ENCODE results near the gene SMURF2. TPM values are rescaled to one million over a fixed set of nuclear protein-coding genes. Genes with fewer than 3 reads are reported as not detected.

Gene SMURF2
- total and polyA plus RNA-seq, 2 of the 4 experiments (the other 2 are of a cell fraction), result 131 to 774 TPM

- no peak overlapping the region for H2BK5ac ChIP-seq (ENCODE audit: low read depth, low read length, poor library complexity, severe bottlenecking)
- no peaks in the 10 kb centered on the region for H3K27me3 ChIP-seq (ENCODE audit: control insufficient read depth, insufficient read depth, low read length)
- no peak overlapping the region for H3K56ac ChIP-seq (ENCODE audit: extremely low read depth, insufficient read depth, low read length)
- H2BK20ac ChIP-seq (ENCODE audit: low read depth, low read length), result no peak overlapping the region
- TF ChIP-seq, protein P1, sequence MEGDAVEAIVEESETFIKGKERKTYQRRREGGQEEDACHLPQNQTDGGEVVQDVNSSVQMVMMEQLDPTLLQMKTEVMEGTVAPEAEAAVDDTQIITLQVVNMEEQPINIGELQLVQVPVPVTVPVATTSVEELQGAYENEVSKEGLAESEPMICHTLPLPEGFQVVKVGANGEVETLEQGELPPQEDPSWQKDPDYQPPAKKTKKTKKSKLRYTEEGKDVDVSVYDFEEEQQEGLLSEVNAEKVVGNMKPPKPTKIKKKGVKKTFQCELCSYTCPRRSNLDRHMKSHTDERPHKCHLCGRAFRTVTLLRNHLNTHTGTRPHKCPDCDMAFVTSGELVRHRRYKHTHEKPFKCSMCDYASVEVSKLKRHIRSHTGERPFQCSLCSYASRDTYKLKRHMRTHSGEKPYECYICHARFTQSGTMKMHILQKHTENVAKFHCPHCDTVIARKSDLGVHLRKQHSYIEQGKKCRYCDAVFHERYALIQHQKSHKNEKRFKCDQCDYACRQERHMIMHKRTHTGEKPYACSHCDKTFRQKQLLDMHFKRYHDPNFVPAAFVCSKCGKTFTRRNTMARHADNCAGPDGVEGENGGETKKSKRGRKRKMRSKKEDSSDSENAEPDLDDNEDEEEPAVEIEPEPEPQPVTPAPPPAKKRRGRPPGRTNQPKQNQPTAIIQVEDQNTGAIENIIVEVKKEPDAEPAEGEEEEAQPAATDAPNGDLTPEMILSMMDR (conservative IDR thresholded peaks at IDR 0.05; ENCODE audit: low read depth, low read length), result no peak
- TF ChIP-seq POLR2A (IDR thresholded peaks at IDR 0.05; ENCODE audit: low read depth, low read length), result no peak
- TF ChIP-seq FOS (IDR thresholded peaks at IDR 0.05; ENCODE audit: low read depth, low read length), result no peak
- TF ChIP-seq NFE2L2 (IDR thresholded peaks at IDR 0.05; ENCODE audit: low read depth, low read length), result no peak
- TF ChIP-seq RFX5 (IDR thresholded peaks at IDR 0.05; ENCODE audit: low read depth, low read length), result no peak
- TF ChIP-seq, protein P2, sequence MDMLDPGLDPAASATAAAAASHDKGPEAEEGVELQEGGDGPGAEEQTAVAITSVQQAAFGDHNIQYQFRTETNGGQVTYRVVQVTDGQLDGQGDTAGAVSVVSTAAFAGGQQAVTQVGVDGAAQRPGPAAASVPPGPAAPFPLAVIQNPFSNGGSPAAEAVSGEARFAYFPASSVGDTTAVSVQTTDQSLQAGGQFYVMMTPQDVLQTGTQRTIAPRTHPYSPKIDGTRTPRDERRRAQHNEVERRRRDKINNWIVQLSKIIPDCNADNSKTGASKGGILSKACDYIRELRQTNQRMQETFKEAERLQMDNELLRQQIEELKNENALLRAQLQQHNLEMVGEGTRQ (IDR thresholded peaks at IDR 0.05; ENCODE audit: low read depth, low read length), result no peak
- TF ChIP-seq SMC3 (IDR thresholded peaks at IDR 0.05; ENCODE audit: low read depth, low read length), result no peak
- no peak for TF ChIP-seq CHD1 (IDR thresholded peaks at IDR 0.05; ENCODE audit: low read depth, low read length)
- no peak for TF ChIP-seq CEBPB (IDR thresholded peaks at IDR 0.05; ENCODE audit: low read depth, low read length)
- no peak for TF ChIP-seq MAZ (IDR thresholded peaks at IDR 0.05; ENCODE audit: borderline replicate concordance, low read depth, low read length)
- H2BK120ac ChIP-seq (ENCODE audit: low read depth, low read length), result no peak overlapping the region
- no peak overlapping the region for H2AK5ac ChIP-seq (ENCODE audit: low read depth, low read length)
- no peaks in the 10 kb centered on the region for H3K9me3 ChIP-seq (ENCODE audit: control insufficient read depth, insufficient read depth, low read length)
- 0 out of 2 replicates have a peak, but pooled peaks cover 6% of the 10 kb centered on the region for H3K9me1 ChIP-seq (ENCODE audit: insufficient read depth, low read length)
- POLR2A ChIA-PET (ENCODE audit: unreplicated experiment), result no interaction called here
- ATAC-seq (ENCODE audit: low read depth) (no peak), DNase-seq (no peak)
- H3K4me3 ChIP-seq (ENCODE audit: insufficient read depth, low read depth, low read length), result no peak overlapping the region
- H3K36me3 ChIP-seq (ENCODE audit: control insufficient read depth, insufficient read depth, low read length), result peaks cover 53% of the 10 kb centered on the region
- no peak overlapping the region for H3K18ac ChIP-seq (ENCODE audit: low read depth, low read length)
- H3K9ac ChIP-seq (ENCODE audit: low read depth, low read length), result no peak overlapping the region
- no peak overlapping the region for H4K8ac ChIP-seq (ENCODE audit: low read depth in 2 of 2, low read length in 2 of 2)
- dilution Hi-C loops (cut with HindIII; ENCODE audit: low sequenced_read_pairs, unreplicated experiment), result no loop called here
- CTCF ChIA-PET, result no interaction called here
- H3K79me1 ChIP-seq (ENCODE audit: low read depth in 1 of 2, low read length in 2 of 2), result peaks cover 41 to 52% of the 10 kb centered on the region in 2 experiments
- intact Hi-C loops (cut with micrococcal nuclease), result no loop called here
- no peak overlapping the region for H3K23ac ChIP-seq (ENCODE audit: low read depth, low read length)
- no CpG with 5 or more reads among the region's 5 CpGs for WGBS, 2 experiments (ENCODE audit: extremely low coverage in 2 of 2, insufficient read length in 1 of 2)
- in situ Hi-C loops (cut with MboI; ENCODE audit: low sequenced_read_pairs), result no loop called here
- no peak overlapping the region for H3K4me2 ChIP-seq (ENCODE audit: low read depth, low read length)
- no TSS peak for BruUV-seq (replicated peaks)
- H2BK15ac ChIP-seq (ENCODE audit: low read depth, low read length), result no peak overlapping the region
- no peak overlapping the region for H4K5ac ChIP-seq (ENCODE audit: low read depth, low read length)
- no peak overlapping the region for H4K91ac ChIP-seq (ENCODE audit: insufficient read depth, low read depth, low read length)
- no peak overlapping the region for H2AFZ ChIP-seq (replicated peaks; ENCODE audit: low read length, poor library complexity)
- peaks cover 5% of the 10 kb centered on the region for H3K4me1 ChIP-seq (ENCODE audit: control insufficient read depth, insufficient read depth, low read length)
- H3K14ac ChIP-seq (replicated peaks; ENCODE audit: low read depth, low read length), result no peak overlapping the region
- H4K20me1 ChIP-seq (ENCODE audit: insufficient read depth, low read length), result peaks cover 56% of the 10 kb centered on the region
- no peak overlapping the region for H3K27ac ChIP-seq (ENCODE audit: insufficient read depth, low read length)
- no peak overlapping the region for H2AK9ac ChIP-seq (replicated peaks; ENCODE audit: low read depth, low read length, poor library complexity)
- H3K4ac ChIP-seq (ENCODE audit: low read depth, low read length), result no peak overlapping the region
These were observed 110.6 kb downstream of the SMURF2 start for GRCh38 chr17:64551461-64551860.

Data from IMR-90 (cell line).